ENCODE measurements around the gene CCM2L.
"Not testable (repeated sequence)": the region's sequence is repeated elsewhere in the genome, so short reads cannot be mapped to it uniquely, and the experiment has no call there.

The CCM2L gene

GRCh38 chr20:32029561-32029960, 19.3 kb downstream of the CCM2L start:
- no peak for DNase-seq (ENCODE audit: low spot score)

GRCh38 chr20:32031007-32031958, 21.0 kb downstream of the CCM2L start:
- DNase-seq (ENCODE audit: low spot score): peak; percentile 71

- DNase-seq (ENCODE audit: low spot score): no peak
These were observed 23.1 kb downstream of the CCM2L start for GRCh38 chr20:32033316-32033715.

GRCh38 chr20:32033721-32034120, 23.5 kb downstream of the CCM2L start:
- DNase-seq (ENCODE audit: low spot score): not testable (repeated sequence)

- DNase-seq (ENCODE audit: low spot score): peak; percentile 40
These were observed 24.6 kb downstream of the CCM2L start for GRCh38 chr20:32034581-32035425.

- no peak for DNase-seq (ENCODE audit: low spot score)
These were observed 25.2 kb downstream of the CCM2L start for GRCh38 chr20:32035426-32035779.

GRCh38 chr20:32036252-32036651, 26.0 kb downstream of the CCM2L start:
- DNase-seq (ENCODE audit: low spot score): no peak

GRCh38 chr20:32036716-32037485, 26.7 kb downstream of the CCM2L start:
- no peak for DNase-seq (ENCODE audit: low spot score)

- DNase-seq (ENCODE audit: low spot score): no peak
These were observed 27.7 kb downstream of the CCM2L start for GRCh38 chr20:32037929-32038328.

- peak; percentile 85 for DNase-seq (ENCODE audit: low spot score)
These were observed 30.1 kb downstream of the CCM2L start for GRCh38 chr20:32040142-32040953.

GRCh38 chr20:32045999-32046398, 35.8 kb downstream of the CCM2L start:
- no peak for DNase-seq (ENCODE audit: low spot score)

GRCh38 chr20:32050324-32050841, 40.1 kb downstream of the CCM2L start:
- no peak for DNase-seq (ENCODE audit: low spot score)

- peak; percentile 34 for DNase-seq (ENCODE audit: low spot score)
These were observed 40.8 kb downstream of the CCM2L start for GRCh38 chr20:32050851-32051556.

- no peak for DNase-seq (ENCODE audit: low spot score)
These were observed 41.5 kb downstream of the CCM2L start for GRCh38 chr20:32051720-32052089.

- DNase-seq (ENCODE audit: low spot score): no peak
These were observed 42.0 kb downstream of the CCM2L start, which contains the start of gene HCK for GRCh38 chr20:32052090-32052777. TSS of gene HCK (plus strand) at chr20:32052242.

GRCh38 chr20:32052778-32053362, 42.6 kb downstream of the CCM2L start:
- DNase-seq (ENCODE audit: low spot score): no peak

- no peak for DNase-seq (ENCODE audit: low spot score)
These were observed 43.4 kb downstream of the CCM2L start for GRCh38 chr20:32053648-32054047.

- DNase-seq (ENCODE audit: low spot score): no peak
These were observed 46.7 kb downstream of the CCM2L start for GRCh38 chr20:32056708-32057483.
